Dedifferentiated amniotic fluid mesenchymal stem cell (primary cell): ENCODE measurements around the gene PTPRM.

ENCODE experiments used
- DNase-seq: peaks from one replicate; pipeline ENCODE4 v3.0.0-alpha.2; 2016; ENCODE audit errors: extremely low spot score

PTPRM gene

GRCh38 chr18:8238507-8238906 lies 671.4 kb downstream of the PTPRM start:
- DNase-seq = no peak

- no peak for DNase-seq
Measured at GRCh38 chr18:8241731-8242130, 674.6 kb downstream of the PTPRM start.

GRCh38 chr18:8242151-8242696 lies 675.1 kb downstream of the PTPRM start:
- no peak for DNase-seq

GRCh38 chr18:8247700-8248099 lies 680.6 kb downstream of the PTPRM start:
- no peak for DNase-seq

- DNase-seq = no peak
Measured at GRCh38 chr18:8248576-8248975, 681.5 kb downstream of the PTPRM start.

- no peak for DNase-seq
Measured at GRCh38 chr18:8249811-8250210, 682.7 kb downstream of the PTPRM start.

GRCh38 chr18:8252371-8252770 lies 685.3 kb downstream of the PTPRM start:
- DNase-seq = no peak

GRCh38 chr18:8253944-8254343 lies 686.8 kb downstream of the PTPRM start:
- no peak for DNase-seq

GRCh38 chr18:8254654-8255053 lies 687.5 kb downstream of the PTPRM start:
- no peak for DNase-seq

GRCh38 chr18:8257851-8258434 lies 690.8 kb downstream of the PTPRM start:
- no peak for DNase-seq

- DNase-seq = no peak
Measured at GRCh38 chr18:8260319-8260718, 693.2 kb downstream of the PTPRM start.

GRCh38 chr18:8260827-8261226 lies 693.7 kb downstream of the PTPRM start:
- no peak for DNase-seq

GRCh38 chr18:8261651-8262091 lies 694.6 kb downstream of the PTPRM start:
- DNase-seq = no peak

GRCh38 chr18:8262221-8262620 lies 695.1 kb downstream of the PTPRM start:
- DNase-seq = no peak

- no peak for DNase-seq
Measured at GRCh38 chr18:8264116-8264515, 697.0 kb downstream of the PTPRM start.

- DNase-seq = no peak
Measured at GRCh38 chr18:8264861-8265411, 697.8 kb downstream of the PTPRM start.

GRCh38 chr18:8272254-8272653 lies 705.1 kb downstream of the PTPRM start:
- no peak for DNase-seq

GRCh38 chr18:8274370-8274769 lies 707.3 kb downstream of the PTPRM start:
- DNase-seq = no peak

- DNase-seq = no peak
Measured at GRCh38 chr18:8276406-8276805, 709.3 kb downstream of the PTPRM start.

- DNase-seq = no peak
Measured at GRCh38 chr18:8277270-8277669, 710.2 kb downstream of the PTPRM start.

GRCh38 chr18:8279346-8279745 lies 712.2 kb downstream of the PTPRM start:
- no peak for DNase-seq

GRCh38 chr18:8279781-8280330 lies 712.7 kb downstream of the PTPRM start:
- DNase-seq = no peak

GRCh38 chr18:8283891-8284585 lies 716.9 kb downstream of the PTPRM start:
- peak; percentile 52 for DNase-seq
